OCI-LY1 (cell line): ENCODE data around the gene MFRP.

ENCODE experiments used
- H2AFZ ChIP-seq: fragments of 200-600 bp; sonication (generic), shearing (Covaris generic); 2 replicates; pipeline ENCODE4 v1.6.0; 2014; ENCODE audit warnings: antibody characterized with exemption, mild to moderate bottlenecking, low read length
- H3F3A ChIP-seq: fragments of 200-600 bp; sonication (generic), shearing (Covaris generic); 2 replicates; pipeline ENCODE4 v1.6.0; 2014; ENCODE audit warnings: mild to moderate bottlenecking, antibody characterized with exemption, low read length, moderate library complexity; ENCODE audit not compliant: insufficient read depth
- H3K27ac ChIP-seq: fragments of 200-600 bp; sonication (generic); 2 replicates; pipeline ENCODE4 v1.5.1; 2014; ENCODE audit warnings: low read length, mixed run types, mild to moderate bottlenecking, low read depth; ENCODE audit not compliant: poor library complexity, severe bottlenecking
- H3K27me3 ChIP-seq: fragments of 200-600 bp; sonication (generic); 2 replicates; pipeline ENCODE4 v1.6.0; 2014; ENCODE audit warnings: antibody characterized with exemption, mild to moderate bottlenecking, low read length, moderate library complexity; ENCODE audit not compliant: insufficient read depth
- H3K36me3 ChIP-seq: fragments of 200-600 bp; sonication (generic); 2 replicates; pipeline ENCODE4 v1.6.1; 2014; ENCODE audit warnings: mild to moderate bottlenecking, antibody characterized with exemption, low read length, moderate library complexity, mixed read lengths; ENCODE audit not compliant: insufficient read depth
- H3K4me1 ChIP-seq: fragments of 200-600 bp; sonication (generic); 2 replicates; pipeline ENCODE4 v1.5.1; 2014; ENCODE audit warnings: mild to moderate bottlenecking, low read length, moderate library complexity; ENCODE audit not compliant: insufficient read depth, severe bottlenecking
- H3K4me2 ChIP-seq: fragments of 200-600 bp; sonication (generic), shearing (Covaris generic); 2 replicates; pipeline ENCODE4 v1.6.1; 2014; ENCODE audit warnings: low read length
- H3K4me3 ChIP-seq: fragments of 200-600 bp; sonication (generic); 2 replicates; pipeline ENCODE4 v1.5.1; 2014; ENCODE audit warnings: low read length, low read depth, mild to moderate bottlenecking, mixed read lengths; ENCODE audit not compliant: poor library complexity, severe bottlenecking
- H3K79me2 ChIP-seq: fragments of 200-600 bp; shearing (Covaris generic); 2 replicates; pipeline ENCODE4 v1.6.1; 2016; ENCODE audit warnings: mixed run types, low read length, mixed read lengths; ENCODE audit not compliant: insufficient read depth
- H3K9ac ChIP-seq: fragments of 200-600 bp; sonication (generic), shearing (Covaris generic); 2 replicates; pipeline ENCODE4 v1.6.1; 2014; ENCODE audit warnings: mild to moderate bottlenecking, low read length, mixed read lengths
- H3K9me2 ChIP-seq: fragments of 200-600 bp; sonication (generic), shearing (Covaris generic); 2 replicates; pipeline ENCODE4 v1.6.1; 2014; ENCODE audit warnings: low read depth, mild to moderate bottlenecking, low read length, mixed read lengths
- H3K9me3 ChIP-seq: fragments of 200-600 bp; shearing (Covaris generic); 2 replicates; pipeline ENCODE4 v1.6.1; 2014; ENCODE audit warnings: low read length, mixed read lengths
- H4K20me1 ChIP-seq: fragments of 200-600 bp; sonication (generic), shearing (Covaris generic); 2 replicates; pipeline ENCODE4 v1.6.0; 2016; ENCODE audit warnings: mild to moderate bottlenecking, low read length; ENCODE audit not compliant: insufficient read depth
- CTCF ChIP-seq: fragments of 200-600 bp; sonication (generic), shearing (Covaris generic); IDR thresholded peaks from 2 replicates; pipeline ENCODE4 v1.5.1; 2017; ENCODE audit warnings: mild to moderate bottlenecking, antibody characterized with exemption, low read length, moderate library complexity, mixed read lengths
- EZH2 ChIP-seq: fragments of 200-600 bp; sonication (generic), shearing (Covaris generic); IDR thresholded peaks from 2 replicates; pipeline ENCODE4 v1.8.0; 2017; ENCODE audit warnings: borderline replicate concordance, mixed run types, mild to moderate bottlenecking, antibody characterized with exemption, low read length, moderate library complexity, mixed read lengths

The MFRP gene

GRCh38 chr11:119351232-119351631 lies 4.7 kb upstream of the MFRP start:
- Histone ChIP-seq H3K4me2 (no peak overlapping the region), H3F3A (no peaks in the 10 kb centered on the region), H3K4me1 (peaks cover 4% of the 10 kb centered on the region), H2AFZ (no peak overlapping the region), H3K79me2 (no peaks in the 10 kb centered on the region), H4K20me1 (no peaks in the 10 kb centered on the region), H3K27ac (no peak overlapping the region), H3K4me3 (no peak overlapping the region), H3K9ac (no peak overlapping the region), H3K9me2 (no peaks in the 10 kb centered on the region), H3K36me3 (no peaks in the 10 kb centered on the region), H3K27me3 (no peaks in the 10 kb centered on the region), H3K9me3 (no peaks in the 10 kb centered on the region)
- TF ChIP-seq EZH2 (no peak), CTCF (no peak)

- H2AFZ ChIP-seq: no peak overlapping the region
These were observed 3.8 kb upstream of the MFRP start for GRCh38 chr11:119350302-119350701.

GRCh38 chr11:119347940-119348605 lies 1.6 kb upstream of the MFRP start:
- H3K9ac ChIP-seq: no peak overlapping the region
- no peaks in the 10 kb centered on the region for H3K9me3 ChIP-seq
- H3F3A ChIP-seq: no peaks in the 10 kb centered on the region
- TF ChIP-seq EZH2: no peak
- TF ChIP-seq CTCF: no peak
- H4K20me1 ChIP-seq: no peaks in the 10 kb centered on the region
- no peak overlapping the region for H2AFZ ChIP-seq
- no peak overlapping the region for H3K4me2 ChIP-seq
- H3K27ac ChIP-seq: no peak overlapping the region
- no peak overlapping the region for H3K4me3 ChIP-seq
- H3K27me3 ChIP-seq: no peaks in the 10 kb centered on the region
- no peaks in the 10 kb centered on the region for H3K79me2 ChIP-seq
- no peaks in the 10 kb centered on the region for H3K4me1 ChIP-seq
- H3K36me3 ChIP-seq: no peaks in the 10 kb centered on the region
- H3K9me2 ChIP-seq: no peaks in the 10 kb centered on the region

More at GRCh38 chr11:119350302-119350701, 3.8 kb upstream of the MFRP start:
- Histone ChIP-seq H3K4me2 (no peak overlapping the region), H3K36me3 (no peaks in the 10 kb centered on the region), H3F3A (no peaks in the 10 kb centered on the region), H3K9ac (no peak overlapping the region), H3K4me3 (no peak overlapping the region), H3K9me2 (no peaks in the 10 kb centered on the region), H4K20me1 (no peaks in the 10 kb centered on the region), H3K79me2 (no peaks in the 10 kb centered on the region), H3K4me1 (no peaks in the 10 kb centered on the region), H3K27ac (no peak overlapping the region), H3K9me3 (no peaks in the 10 kb centered on the region), H3K27me3 (no peaks in the 10 kb centered on the region)
- no peak for TF ChIP-seq CTCF
- no peak for TF ChIP-seq EZH2
